A673 (cell line): ENCODE measurements around the gene TRA2A. TPM values are rescaled to one million over a fixed set of nuclear protein-coding genes. Genes with fewer than 3 reads are reported as not detected.

ENCODE experiments used
- BruUV-seq: library from RNA; stranded (reverse); fragments of 400-500 nt; replicated peaks from 2 replicates; lab custom pipeline; 2021; lab: Mats Ljungman, UMichigan
- CTCF ChIA-PET: fragments of 300-600 bp; sonication (Branson Sonifier 250); formaldehyde crosslinking; loops from one replicate; lab custom pipeline; 2022; ENCODE audit warnings: antibody characterized with exemption; lab: Charles Lee
- POLR2A ChIA-PET: fragments of 300-600 bp; sonication (Branson Sonifier 250); formaldehyde crosslinking; loops from one replicate; lab custom pipeline; 2022; ENCODE audit warnings: antibody characterized with exemption; ENCODE audit not compliant: low non-redundant PET; lab: Charles Lee
- DNase-seq: peaks from one replicate; pipeline ENCODE4 v3.0.0-alpha.2; 2015; ENCODE audit warnings: low spot score
- H3K27ac ChIP-seq: fragments of 200-600 bp; sonication (generic); 2 replicates; pipeline ENCODE4 v1.5.1; 2016; ENCODE audit warnings: mixed run types, low read depth, mild to moderate bottlenecking, mixed read lengths, antibody characterized with exemption, low read length; ENCODE audit not compliant: poor library complexity, severe bottlenecking
- H3K27me3 ChIP-seq: fragments of 200-600 bp; sonication (generic); replicated peaks from 2 replicates; pipeline ENCODE4 v1.6.1; 2017; ENCODE audit warnings: mixed run types, low read depth, mild to moderate bottlenecking, mixed read lengths, antibody characterized with exemption, low read length; ENCODE audit not compliant: insufficient read depth, poor library complexity
- H3K36me3 ChIP-seq: fragments of 200-600 bp; sonication (generic); 2 replicates; pipeline ENCODE4 v1.6.1; 2016; ENCODE audit warnings: mixed run types, mild to moderate bottlenecking, mixed read lengths, antibody characterized with exemption, low read length; ENCODE audit not compliant: insufficient read depth, poor library complexity, severe bottlenecking
- H3K4me1 ChIP-seq: fragments of 200-600 bp; sonication (generic); 2 replicates; pipeline ENCODE4 v1.6.1; 2017; ENCODE audit warnings: mixed run types, mild to moderate bottlenecking, mixed read lengths, antibody characterized with exemption, low read length; ENCODE audit not compliant: insufficient read depth, poor library complexity, severe bottlenecking
- H3K4me3 ChIP-seq: fragments of 200-600 bp; sonication (generic); 2 replicates; pipeline ENCODE4 v1.5.1; 2016; ENCODE audit warnings: low read depth, mixed run types, mild to moderate bottlenecking, mixed read lengths, low read length; ENCODE audit not compliant: poor library complexity, severe bottlenecking
- H3K9me3 ChIP-seq: fragments of 200-600 bp; sonication (generic); 2 replicates; pipeline ENCODE4 v1.6.1; 2016; ENCODE audit warnings: mixed run types, low read depth, mild to moderate bottlenecking, mixed read lengths, antibody characterized with exemption, low read length; ENCODE audit not compliant: poor library complexity, severe bottlenecking
- EZH2 ChIP-seq: fragments of 200-600 bp; sonication (generic); IDR thresholded peaks from 2 replicates; pipeline ENCODE4 v1.6.1; 2017; ENCODE audit warnings: borderline replicate concordance, low read depth, mild to moderate bottlenecking, mixed read lengths, antibody characterized with exemption, low read length; ENCODE audit not compliant: poor library complexity, severe bottlenecking
- intact Hi-C: fragments of 100-400 bp; cut with micrococcal nuclease; formaldehyde crosslinking; loops from one replicate; pipeline ENCODE4 v1.10.0; 2022; ENCODE audit not compliant: unreplicated experiment
- total RNA-seq: library from RNA; stranded (reverse); gene quantifications from 2 replicates; pipeline ENCODE4 v1.2.3, GENCODE V29; 2021
- TF ChIP-seq, protein P1 (sequence below): fragments of 300-800, 200-600 bp; sonication (generic); conservative IDR thresholded peaks from 2 replicates; pipeline ENCODE4 v1.5.1; 2017; ENCODE audit warnings: low read depth, mild to moderate bottlenecking, antibody characterized with exemption, low read length, moderate library complexity, mixed read lengths

TRA2A gene
- total RNA-seq, 1 experiment from 2014 or later: 114 TPM

DNA sequence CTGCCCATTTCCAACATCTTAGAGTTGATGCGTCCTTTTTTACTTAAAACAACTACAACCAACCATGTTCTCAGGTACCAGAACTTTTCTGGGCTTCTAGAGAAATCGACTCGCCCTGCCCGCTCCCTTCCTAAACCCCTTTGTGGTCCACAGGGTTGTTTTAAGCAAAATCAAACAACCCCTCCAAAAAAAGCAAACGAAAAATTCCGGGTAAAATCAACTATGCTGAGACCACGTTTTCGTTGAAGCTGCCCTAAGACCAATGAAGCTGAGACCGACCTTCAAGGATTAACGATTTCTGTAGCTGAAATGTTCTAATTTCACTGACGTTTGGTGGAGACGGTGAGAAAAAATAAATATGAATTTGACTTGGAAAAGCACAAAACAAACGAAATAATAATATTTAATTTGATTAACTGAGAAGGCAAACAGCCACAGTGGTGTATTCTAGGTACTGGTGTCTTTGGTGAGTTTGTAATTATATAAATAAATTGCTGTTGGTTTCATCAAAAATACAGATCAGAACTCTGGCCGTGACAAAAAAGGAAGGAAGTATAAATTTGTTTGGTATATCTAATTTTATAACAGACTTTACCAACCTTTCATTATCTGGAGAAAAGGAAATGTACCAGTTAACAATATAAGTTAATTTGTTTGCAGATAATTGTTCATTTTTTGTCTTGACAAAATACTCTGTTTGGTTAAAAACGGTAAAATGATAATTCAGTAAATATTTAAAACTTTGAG, 56.8 kb downstream of the TRA2A start:
- Histone ChIP-seq H3K4me1 (peaks cover 7% of the 10 kb centered on the region), H3K9me3 (no peaks in the 10 kb centered on the region), H3K27me3 (peaks cover 44% of the 10 kb centered on the region), H3K36me3 (no peaks in the 10 kb centered on the region), H3K4me3 (peak overlapping the region; percentile 91), H3K27ac (peak overlapping the region; percentile 85)
- peak; percentile 60 for DNase-seq
- ChIA-PET CTCF (no interaction called here), POLR2A (interaction anchor here (0.6 kb wide), 1 partner anchor 10 kb away, joined by 4 read pairs; no protein-coding TSS in a partner anchor)
- TF ChIP-seq, protein P1, sequence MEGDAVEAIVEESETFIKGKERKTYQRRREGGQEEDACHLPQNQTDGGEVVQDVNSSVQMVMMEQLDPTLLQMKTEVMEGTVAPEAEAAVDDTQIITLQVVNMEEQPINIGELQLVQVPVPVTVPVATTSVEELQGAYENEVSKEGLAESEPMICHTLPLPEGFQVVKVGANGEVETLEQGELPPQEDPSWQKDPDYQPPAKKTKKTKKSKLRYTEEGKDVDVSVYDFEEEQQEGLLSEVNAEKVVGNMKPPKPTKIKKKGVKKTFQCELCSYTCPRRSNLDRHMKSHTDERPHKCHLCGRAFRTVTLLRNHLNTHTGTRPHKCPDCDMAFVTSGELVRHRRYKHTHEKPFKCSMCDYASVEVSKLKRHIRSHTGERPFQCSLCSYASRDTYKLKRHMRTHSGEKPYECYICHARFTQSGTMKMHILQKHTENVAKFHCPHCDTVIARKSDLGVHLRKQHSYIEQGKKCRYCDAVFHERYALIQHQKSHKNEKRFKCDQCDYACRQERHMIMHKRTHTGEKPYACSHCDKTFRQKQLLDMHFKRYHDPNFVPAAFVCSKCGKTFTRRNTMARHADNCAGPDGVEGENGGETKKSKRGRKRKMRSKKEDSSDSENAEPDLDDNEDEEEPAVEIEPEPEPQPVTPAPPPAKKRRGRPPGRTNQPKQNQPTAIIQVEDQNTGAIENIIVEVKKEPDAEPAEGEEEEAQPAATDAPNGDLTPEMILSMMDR: no peak
- TF ChIP-seq EZH2: no peak
- intact Hi-C loops: no loop called here
- TSS peak; percentile 29 for BruUV-seq

DNA sequence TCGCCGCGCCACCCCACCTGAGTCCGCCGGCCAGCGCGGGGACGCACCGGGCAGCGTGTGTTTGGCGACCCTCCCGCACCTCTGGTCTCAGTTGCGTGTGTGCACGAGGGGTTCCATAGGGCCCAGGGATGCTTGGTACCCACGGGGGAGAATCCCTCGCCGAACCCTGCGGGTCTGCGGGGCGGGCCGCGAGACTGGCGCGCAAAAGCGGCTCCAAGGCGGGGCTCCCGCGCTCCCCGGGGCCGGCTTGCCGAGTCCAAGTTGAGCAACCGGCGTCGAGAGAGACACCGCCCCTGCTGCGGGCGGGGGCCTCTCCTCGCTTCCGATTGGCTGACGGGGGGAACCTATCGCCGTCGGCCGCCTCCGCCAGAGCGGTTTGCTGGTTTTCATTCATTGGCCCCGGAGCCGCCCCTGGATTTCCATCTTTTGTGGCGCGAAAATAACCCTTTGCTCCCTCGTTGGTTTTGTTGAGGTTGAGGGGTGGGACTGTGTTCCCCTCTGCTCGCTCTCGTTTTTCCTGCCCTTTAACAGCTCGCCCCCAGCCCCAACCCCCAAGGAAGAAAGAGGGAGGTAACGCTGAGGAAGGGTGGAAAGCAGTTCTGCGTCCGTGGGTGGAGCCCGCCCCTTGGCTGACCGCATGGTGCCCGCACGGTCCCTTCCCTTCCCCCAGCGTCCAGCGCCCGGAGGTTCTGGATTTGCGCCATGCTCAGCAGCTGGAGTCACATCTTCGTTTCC, 57.5 kb downstream of the TRA2A start:
- Histone ChIP-seq H3K9me3 (no peaks in the 10 kb centered on the region), H3K4me3 (peak overlapping the region; percentile 91), H3K27me3 (peaks cover 40% of the 10 kb centered on the region), H3K4me1 (peaks cover 7% of the 10 kb centered on the region), H3K27ac (peak overlapping the region; percentile 97), H3K36me3 (no peaks in the 10 kb centered on the region)
- peak; percentile 100 for DNase-seq
- CTCF ChIA-PET: no interaction called here
- no peak for TF ChIP-seq EZH2
- TF ChIP-seq, protein P1: no peak
- POLR2A ChIA-PET: no interaction called here
- intact Hi-C loops: no loop called here
- BruUV-seq: no TSS peak

DNA sequence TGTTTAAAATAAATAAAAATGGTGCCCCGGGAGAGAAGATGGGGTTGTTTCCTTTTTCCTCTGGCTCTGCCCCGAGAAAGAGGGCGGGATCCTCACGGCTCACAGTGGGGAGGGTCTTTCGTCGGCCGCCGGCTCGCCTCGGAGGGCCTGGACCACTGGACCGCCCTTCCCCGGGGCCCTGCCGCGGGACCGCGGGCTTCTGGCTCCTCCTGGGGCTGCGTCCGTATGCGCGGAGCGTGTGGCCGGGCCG, 58.0 kb downstream of the TRA2A start:
- DNase-seq: peak; percentile 60
- BruUV-seq: no TSS peak
- H3K27me3 ChIP-seq: peaks cover 35% of the 10 kb centered on the region
- TF ChIP-seq, protein P1: no peak
- TF ChIP-seq EZH2: no peak
- peak overlapping the region; percentile 91 for H3K4me3 ChIP-seq
- H3K27ac ChIP-seq: peak overlapping the region; percentile 97
- H3K4me1 ChIP-seq: peaks cover 7% of the 10 kb centered on the region
- ChIA-PET POLR2A (no interaction called here), CTCF (no interaction called here)
- intact Hi-C loops: no loop called here
- H3K36me3 ChIP-seq: no peaks in the 10 kb centered on the region
- H3K9me3 ChIP-seq: no peaks in the 10 kb centered on the region
